A549 (cell line): ENCODE measurements around the gene UST. TPM values are rescaled to one million over a fixed set of nuclear protein-coding genes. Genes with fewer than 3 reads are reported as not detected.

Source experiments
- ATAC-seq, 2 experiments: fragments of 200-7000 bp in 1 of 2; fragments of >200 bp in 1 of 2; cut with Nextera tagmentation in 1 of 2; cut with Tn5 transposase in 1 of 2; 3 replicates each; pipeline versions ENCODE4 v1.8.0 to v1.9.1; 2018 to 2020; ENCODE audit warnings: mild to moderate bottlenecking in 1 of 2, moderate library complexity in 1 of 2
- CTCF ChIA-PET: fragments of 300-600 bp; sonication (Branson Sonifier 250); formaldehyde crosslinking; extraction: SDS; loops from one replicate; lab custom pipeline; 2021; ENCODE audit warnings: antibody characterized with exemption, inconsistent platforms; lab: Yijun Ruan, JAX
- POLR2A ChIA-PET: fragments of 350-600 bp; formaldehyde crosslinking; extraction: SDS; loops from one replicate; lab custom pipeline; 2021; ENCODE audit warnings: antibody characterized with exemption, inconsistent platforms; lab: Yijun Ruan, JAX
- DNase-seq, 2 experiments: peaks; one replicate each; pipeline versions ENCODE4 v3.0.0 to v3.0.0-alpha.2; 2011 to 2016; ENCODE audit warnings: low read depth in 1 of 2, low spot score in 1 of 2
- FAIRE-seq: peaks from 2 replicates; lab custom pipeline; 2011; peaks lifted over from hg19 to GRCh38; lab: Jason Lieb, UNC
- H3K27ac ChIP-seq, 2 experiments: fragments of >200 bp; sonication (Bioruptor Twin); formaldehyde crosslinking; 3 replicates each; pipeline ENCODE4 v1.5.1; 2016 to 2017
- H3K4me1 ChIP-seq: fragments of >200 bp; sonication (Bioruptor Twin); formaldehyde crosslinking; 3 replicates; pipeline ENCODE4 v1.6.1; 2016
- H3K4me2 ChIP-seq: fragments of >200 bp; sonication (Bioruptor Twin); formaldehyde crosslinking; 3 replicates; pipeline ENCODE4 v1.6.1; 2016
- H3K4me3 ChIP-seq: fragments of >200 bp; sonication (Bioruptor Twin); formaldehyde crosslinking; 3 replicates; pipeline ENCODE4 v1.5.1; 2016
- H3K9me3 ChIP-seq: fragments of >200 bp; sonication (Bioruptor Twin); formaldehyde crosslinking; 3 replicates; pipeline ENCODE4 v1.6.1; 2016
- ATOH8 ChIP-seq: fragments of 250-450 bp; sonication (Bioruptor Pico); IDR thresholded peaks from 2 replicates; pipeline ENCODE4 v1.5.0; 2020; ENCODE audit warnings: low read depth, mild to moderate bottlenecking, moderate library complexity
- CTCF ChIP-seq: fragments of >200 bp; sonication (Bioruptor Twin); formaldehyde crosslinking; IDR thresholded peaks from 3 replicates; pipeline ENCODE4 v1.5.1; 2016
- HOXB13 ChIP-seq: fragments of 250-450 bp; sonication (Bioruptor Pico); IDR thresholded peaks from 2 replicates; pipeline ENCODE4 v1.5.0; 2020; ENCODE audit warnings: low read depth, mild to moderate bottlenecking, moderate library complexity
- KDM5A ChIP-seq: fragments of 200-600 bp; sonication (generic); IDR thresholded peaks from 2 replicates; pipeline ENCODE4 v1.6.1; 2016; ENCODE audit warnings: antibody characterized with exemption, mild to moderate bottlenecking
- MAFK ChIP-seq: fragments of 450-650 bp; IDR thresholded peaks from 2 replicates; pipeline ENCODE4 v1.6.1; 2014; ENCODE audit not compliant: partially characterized antibody
- POLR2A ChIP-seq: IDR thresholded peaks from 2 replicates; pipeline ENCODE4 v1.6.1; 2012; ENCODE audit warnings: mild to moderate bottlenecking, low read length
- RAD21 ChIP-seq, 2 experiments: fragments of >200 bp in 1 of 2; sonication (Bioruptor Twin) in 1 of 2; formaldehyde crosslinking in 1 of 2; IDR thresholded peaks in 1 of 2; conservative IDR thresholded peaks in 1 of 2; 2 replicates in 1 of 2; 3 replicates in 1 of 2; pipeline ENCODE4 v1.6.1; 2012 to 2018; ENCODE audit warnings: inconsistent platforms in 1 of 2
- RFX5 ChIP-seq: fragments of 450-650 bp; IDR thresholded peaks from 2 replicates; pipeline ENCODE4 v1.7.1; 2014; ENCODE audit warnings: antibody characterized with exemption, mild to moderate bottlenecking, moderate library complexity
- SMC3 ChIP-seq: fragments of >200 bp; sonication (Bioruptor Twin); formaldehyde crosslinking; IDR thresholded peaks from 3 replicates; pipeline ENCODE4 v1.6.1; 2018; ENCODE audit warnings: inconsistent platforms
- SREBF2 ChIP-seq: fragments of 450-650 bp; IDR thresholded peaks from 2 replicates; pipeline ENCODE4 v1.6.1; 2014; ENCODE audit warnings: mild to moderate bottlenecking, moderate library complexity
- ZC3H11A ChIP-seq: fragments of 450-650 bp; IDR thresholded peaks from 2 replicates; pipeline ENCODE4 v1.6.1; 2014; ENCODE audit warnings: antibody characterized with exemption, mild to moderate bottlenecking
- ZFP36 ChIP-seq: fragments of 450-650 bp; IDR thresholded peaks from 2 replicates; pipeline ENCODE4 v1.6.1; 2014; ENCODE audit warnings: borderline replicate concordance; ENCODE audit not compliant: partially characterized antibody
- ZSCAN20 ChIP-seq: fragments of 250-450 bp; sonication (Bioruptor Pico); IDR thresholded peaks from 2 replicates; pipeline ENCODE4 v1.8.0; 2022; ENCODE audit warnings: mild to moderate bottlenecking, moderate library complexity
- WGBS: methylation state at CpG from one replicate; pipeline ENCODE4 v1.1.6; 2017; ENCODE audit errors: missing lambda C conversion rate; 5-methylcytosine and 5-hydroxymethylcytosine counted together
- polyA plus RNA-seq, 4 experiments: library from polyadenylated mRNA; depleted of rRNA in 3 of 4; stranded (reverse); fragments of >200 nt; fragmentation: RNase III in 1 of 4; extraction: RNeasy Plus Mini Kit Qiagen cat#74134 plus additional on column Dnase treatment in 1 of 4; gene quantifications; 2 replicates in 3 of 4; 3 replicates in 1 of 4; pipeline ENCODE4 v1.2.3, GENCODE V29; 2011 to 2017

UST gene
- polyA plus RNA-seq, 2 of the 4 experiments (the other 2 are of a cell fraction) = 0.54 to 1.7 TPM

- ATAC-seq (no peak), FAIRE-seq (no peak), DNase-seq (no peak)
- ChIA-PET POLR2A (no interaction called here), CTCF (interaction anchor here (0.8 to 9.4 kb wide), 9 partner anchors 11 to 511 kb away, joined by 3 to 118 read pairs (median 6); no protein-coding TSS in a partner anchor)
- H3K4me1 ChIP-seq = peaks cover 28% of the 10 kb centered on the region
- no peaks in the 10 kb centered on the region for H3K9me3 ChIP-seq
- no peak overlapping the region for H3K27ac ChIP-seq
- WGBS = 92% methylated on average over 1 of the region's 1 CpG
- H3K4me3 ChIP-seq = no peak overlapping the region
- no peak overlapping the region for H3K4me2 ChIP-seq
- TF ChIP-seq ZC3H11A (no peak), HOXB13 (CRISPR knock-in tag) (no peak), ZFP36 (no peak), POLR2A (no peak), ZSCAN20 (CRISPR knock-in tag) (no peak)
- TF ChIP-seq, all 56 proteins: peak for 0
Measured at GRCh38 chr6:149027484-149027883, 280.7 kb downstream of the UST start.

GRCh38 chr6:149028767-149029405 lies 282.1 kb downstream of the UST start:
- POLR2A ChIA-PET = no interaction called here
- DNase-seq (peak; percentile 32 to 88), ATAC-seq (no peak), FAIRE-seq (no peak)
- no peaks in the 10 kb centered on the region for H3K9me3 ChIP-seq
- H3K27ac ChIP-seq = peak overlapping the region in 1 of 2 experiments; percentile 62; a peak in 2 of 6 replicates
- no peak overlapping the region for H3K4me3 ChIP-seq
- H3K4me2 ChIP-seq = peak overlapping the region; percentile 46; the same call in 2 of the 3 replicates
- 2% methylated on average over 6 of the region's 6 CpGs for WGBS
- TF ChIP-seq SREBF2 (no peak), RAD21 (conservative IDR thresholded peaks at IDR 0.05 in 1 of 2, IDR thresholded peaks at IDR 0.05 in 1 of 2) (peak; percentile 90 to 91), SMC3 (peak; percentile 92), MAFK (peak; percentile 63), RFX5 (no peak), ATOH8 (no peak), CTCF (peak; percentile 77)
- TF ChIP-seq, all 56 proteins: peak for 4
- CTCF ChIA-PET = interaction anchor here (0.6 to 9.4 kb wide), 29 partner anchors 9 to 925 kb away, joined by 3 to 118 read pairs (median 4); no protein-coding TSS in a partner anchor
- H3K4me1 ChIP-seq = peaks cover 35% of the 10 kb centered on the region

- no peak for FAIRE-seq
- WGBS = 8% methylated on average over 4 of the region's 4 CpGs
- CTCF ChIA-PET = interaction anchor here (0.6 to 9.4 kb wide), 5 partner anchors 49 to 486 kb away, joined by 3 to 118 read pairs (median 5); no protein-coding TSS in a partner anchor
Measured at GRCh38 chr6:149031201-149031858, 284.5 kb downstream of the UST start.

More at GRCh38 chr6:149031201-149031858, 284.5 kb downstream of the UST start:
- peaks cover 43% of the 10 kb centered on the region for H3K4me1 ChIP-seq
- H3K27ac ChIP-seq = peak overlapping the region; percentile 97 to 100
- ATAC-seq = no peak
- TF ChIP-seq SREBF2 (no peak), ZC3H11A (no peak), KDM5A (no peak)
- H3K4me2 ChIP-seq = peak overlapping the region; percentile 99
- no peak for DNase-seq
- no peaks in the 10 kb centered on the region for H3K9me3 ChIP-seq
- H3K4me3 ChIP-seq = peak overlapping the region; percentile 27; the same call in 2 of the 3 replicates
- POLR2A ChIA-PET = interaction anchor here (0.6 to 3.5 kb wide), 9 partner anchors 16 to 514 kb away, joined by 3 to 20 read pairs (median 6); partner anchors contain the start of genes PPIL4 and TAB2
